Germinal center (tissue), 1 donor: ENCODE measurements around the gene PXMP4.

Source experiments
- DNase-seq: peaks from one replicate; pipeline ENCODE4 v3.0.0; 2012; ENCODE audit warnings: mixed read lengths, low spot score

PXMP4 gene

GRCh38 chr20:33654680-33655161 lies 65.4 kb downstream of the PXMP4 start:
- no peak for DNase-seq

- no peak for DNase-seq
These were observed 66.1 kb downstream of the PXMP4 start for GRCh38 chr20:33653900-33654596.

GRCh38 chr20:33653218-33653899 lies 66.8 kb downstream of the PXMP4 start:
- peak; percentile 72 for DNase-seq
